GM19452 (cell line): Measurements from ENCODE around the gene IFNL1.
"Not testable (repeated sequence)": the region's sequence is repeated elsewhere in the genome, so short reads cannot be mapped to it uniquely, and the experiment has no call there.

Experiments used
- ATAC-seq: cut with Tn5 transposase; IDR thresholded peaks from one replicate; pipeline ENCODE4 v1.9.1; 2021; ENCODE audit not compliant: unreplicated experiment

Gene IFNL1

DNA sequence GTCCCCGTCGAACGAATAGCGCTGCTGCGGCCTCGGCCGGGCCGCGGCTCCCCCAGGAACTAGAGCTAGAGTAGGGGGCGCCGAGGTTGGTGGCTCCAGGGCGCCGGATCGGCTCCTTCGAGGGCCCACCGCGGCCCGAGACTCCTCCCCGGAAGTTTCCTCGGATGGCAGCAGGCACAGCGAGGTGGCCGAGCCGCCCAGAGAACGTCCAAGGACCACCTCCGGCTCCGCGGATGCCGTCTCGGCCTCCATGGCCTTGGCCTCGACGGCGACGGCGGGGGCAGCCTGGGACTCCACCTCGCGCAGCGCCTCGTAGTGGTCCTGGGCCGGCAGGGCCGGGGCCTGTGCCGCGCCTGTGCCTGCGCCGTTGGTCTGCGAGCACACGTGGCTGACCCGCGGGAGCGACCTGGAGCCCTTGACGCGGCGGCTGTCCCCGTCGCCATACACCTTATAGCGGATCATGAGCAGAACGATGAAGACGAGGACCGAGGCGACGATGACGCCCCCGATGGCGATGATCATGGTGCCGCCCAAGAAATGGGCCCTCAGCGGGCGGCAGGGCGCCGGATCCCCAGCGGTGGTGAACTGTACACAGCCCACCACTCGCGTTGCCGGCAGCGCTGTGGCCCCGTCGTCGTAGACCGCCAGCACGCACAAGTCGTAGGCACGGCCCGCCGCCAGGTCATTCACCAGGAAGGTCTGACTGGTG is 11.8 kb downstream of the IFNL1 start:
- ATAC-seq = no peak

DNA sequence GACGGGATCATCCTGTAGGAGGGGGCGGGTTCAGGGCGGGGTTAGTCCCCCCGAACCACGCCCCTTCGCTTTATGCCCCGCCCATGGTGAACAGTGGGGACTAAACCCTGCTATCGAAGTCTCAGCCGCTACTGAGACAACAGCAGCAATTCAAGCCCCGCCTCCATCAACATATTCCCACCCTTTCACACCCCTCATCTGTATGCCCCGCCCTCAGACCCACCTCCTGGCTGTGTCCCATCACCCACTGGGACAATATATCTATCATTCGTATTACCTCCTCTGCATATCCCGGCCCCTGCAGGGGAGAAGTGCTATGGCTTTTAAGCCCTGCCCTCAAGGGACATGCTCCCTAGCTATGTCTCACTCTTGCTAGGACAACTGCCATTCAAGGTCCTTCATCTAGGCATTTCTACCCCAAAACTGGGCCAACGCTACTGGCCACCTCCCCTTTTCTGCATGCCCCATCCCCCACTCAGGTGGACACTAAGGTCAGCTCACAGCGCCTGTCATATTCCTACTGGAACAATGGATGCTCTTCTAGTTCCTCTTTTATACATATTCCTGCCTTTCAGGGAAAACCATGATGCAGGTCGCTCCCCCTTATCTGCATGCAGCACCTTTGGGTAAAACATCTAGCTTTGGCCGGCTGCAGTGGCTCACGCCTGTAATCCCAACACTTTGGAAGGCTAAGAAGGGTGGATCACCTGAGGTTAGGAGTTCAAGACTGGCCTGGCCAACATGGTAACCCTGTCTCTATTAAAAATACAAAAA is 12.5 kb downstream of the IFNL1 start:
- no peak for ATAC-seq

- not testable (repeated sequence) for ATAC-seq
Measured at GRCh38 chr19:39309305-39309670, 13.1 kb downstream of the IFNL1 start.

DNA sequence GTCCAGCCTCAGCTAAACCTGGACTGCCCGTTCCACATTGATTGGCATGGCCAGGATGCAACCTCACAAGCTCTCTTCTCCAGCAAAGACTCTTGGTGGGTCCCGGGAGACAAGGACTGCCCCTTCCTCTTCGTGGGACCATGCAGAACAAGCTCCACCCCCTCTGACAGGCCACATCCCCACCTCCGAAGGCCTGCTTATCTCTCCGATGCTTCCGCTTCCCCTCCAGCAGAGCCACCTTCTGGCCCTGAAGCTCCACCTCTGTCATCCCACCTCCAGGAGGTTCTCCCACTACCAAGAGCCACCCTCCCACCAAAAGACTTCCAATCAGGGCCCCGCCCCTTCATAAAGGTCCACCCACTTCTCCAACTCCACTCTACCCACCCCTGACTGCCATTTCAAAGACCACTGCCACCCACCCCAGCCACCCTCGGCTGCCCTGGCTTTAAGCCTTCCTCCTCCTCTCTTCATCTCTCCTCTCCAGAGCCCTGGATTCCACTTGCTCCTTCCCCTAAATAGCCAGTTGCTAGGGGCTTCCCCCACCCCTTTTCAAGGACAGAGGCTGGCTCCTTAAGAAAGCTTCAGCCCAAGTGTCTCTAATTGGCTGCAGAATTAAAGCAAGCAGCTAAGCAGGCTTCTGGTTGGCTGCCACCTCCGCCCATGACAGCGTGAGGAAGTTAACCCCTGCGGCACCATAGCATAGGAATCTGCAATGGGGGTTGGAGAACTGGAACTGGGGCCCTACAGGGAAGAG is 14.5 kb downstream of the IFNL1 start:
- ATAC-seq = no peak

- ATAC-seq = no peak
Measured at GRCh38 chr19:39314016-39314728, 18.0 kb downstream of the IFNL1 start.

- no peak for ATAC-seq
Measured at GRCh38 chr19:39315933-39316332, 19.7 kb downstream of the IFNL1 start.

GRCh38 chr19:39316627-39317321 is 20.6 kb downstream of the IFNL1 start:
- no peak for ATAC-seq

DNA sequence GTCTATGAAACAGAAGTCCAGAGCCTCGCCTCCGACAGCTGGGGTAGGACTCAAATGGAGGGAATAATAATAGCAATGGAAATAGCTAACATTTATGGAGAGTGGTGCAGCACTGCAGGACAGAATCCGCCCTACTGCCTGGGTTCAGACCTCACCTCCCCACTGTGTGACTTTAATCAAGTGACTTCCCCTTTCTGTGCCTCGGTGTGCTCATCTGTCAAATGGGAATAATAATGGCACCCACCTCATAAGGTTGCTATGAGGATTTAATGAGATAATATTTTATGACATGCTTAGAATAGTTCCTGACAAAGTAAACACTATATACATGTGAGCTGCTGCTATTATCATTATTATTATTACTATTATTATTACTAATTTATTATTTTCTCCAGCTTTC is 21.3 kb downstream of the IFNL1 start:
- ATAC-seq = no peak

GRCh38 chr19:39318071-39318470 is 21.9 kb downstream of the IFNL1 start:
- ATAC-seq = no peak

DNA sequence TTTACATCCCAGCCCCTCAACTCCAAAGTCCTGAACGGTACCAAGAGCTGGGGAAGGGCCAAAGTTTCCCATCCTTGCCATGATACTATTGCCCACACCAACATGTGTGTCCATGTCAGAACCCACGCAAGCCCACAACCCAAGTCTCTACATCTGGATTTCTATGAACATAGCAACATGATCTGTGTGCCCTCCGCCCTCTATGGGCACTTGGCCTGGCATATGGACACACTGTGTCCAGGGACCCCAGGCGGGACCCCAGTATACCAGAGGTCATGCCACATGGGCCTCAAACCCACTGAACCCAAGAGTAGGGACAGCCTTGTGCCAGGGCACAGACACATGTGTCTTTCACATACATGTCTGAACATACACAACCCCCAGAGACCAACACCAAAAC is 22.5 kb downstream of the IFNL1 start:
- no peak for ATAC-seq

- ATAC-seq = no peak
Measured at GRCh38 chr19:39319098-39319891, 23.1 kb downstream of the IFNL1 start.

DNA sequence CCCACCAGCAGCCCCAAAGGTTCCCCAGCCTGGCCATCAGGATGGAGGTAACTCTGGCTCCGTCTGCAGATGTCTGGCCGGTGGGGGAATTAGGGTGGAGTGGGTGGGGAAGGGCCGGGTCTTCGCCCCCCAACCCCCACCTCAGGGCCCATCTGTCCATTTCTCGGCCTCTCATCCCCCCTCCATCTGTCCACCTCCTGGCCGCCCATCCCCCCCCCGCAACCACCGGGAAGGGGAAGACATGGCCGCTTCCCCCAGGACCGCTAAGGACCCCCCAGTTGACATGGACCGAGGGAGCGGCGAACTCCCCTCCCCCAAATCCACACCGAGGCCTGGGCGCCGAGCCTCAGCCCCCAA is 23.7 kb downstream of the IFNL1 start:
- ATAC-seq = no peak

GRCh38 chr19:39321117-39321831 is 25.1 kb downstream of the IFNL1 start:
- no peak for ATAC-seq

- ATAC-seq = no peak
Measured at GRCh38 chr19:39321832-39322176, 25.6 kb downstream of the IFNL1 start.

DNA sequence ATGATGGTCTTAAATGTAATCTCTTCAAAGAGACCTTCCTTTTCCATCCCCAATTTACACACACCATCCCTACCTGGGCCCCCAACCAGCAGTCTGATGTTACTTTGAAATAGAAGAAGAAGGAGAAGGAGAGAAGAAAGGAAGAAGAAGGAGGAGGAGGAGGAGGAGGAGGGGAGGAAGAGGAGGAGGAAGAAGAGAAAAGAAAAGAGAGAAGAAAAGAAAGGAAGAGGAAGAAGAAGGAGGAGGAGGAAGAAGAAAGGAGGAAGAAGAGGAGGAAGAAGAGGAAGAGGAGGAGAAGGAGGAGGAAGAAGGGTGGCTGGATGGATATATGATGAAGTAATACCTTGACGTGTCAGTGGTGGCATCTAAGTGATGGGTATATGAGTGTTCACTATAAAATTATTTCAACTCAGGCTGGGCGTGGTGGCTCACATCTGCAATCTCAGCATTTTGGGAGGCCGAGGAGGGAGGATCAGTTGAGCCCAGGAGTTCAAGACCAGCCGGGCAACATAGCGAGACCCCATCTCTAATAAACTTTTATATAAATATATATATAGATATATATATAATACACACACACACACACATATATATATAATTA is 28.1 kb downstream of the IFNL1 start:
- no peak for ATAC-seq

GRCh38 chr19:39325778-39326665 is 29.8 kb downstream of the IFNL1 start:
- no peak for ATAC-seq

GRCh38 chr19:39327363-39328045 is 31.3 kb downstream of the IFNL1 start:
- no peak for ATAC-seq
